Spleen (tissue), 7 donors: ENCODE results near the gene C5AR2.
"Not testable (repeated sequence)": the region's sequence is repeated elsewhere in the genome, so short reads cannot be mapped to it uniquely, and the experiment has no call there.

Experiments used
- CTCF ChIP-seq, 11 experiments: fragments of 200-600 bp in 7 of 11; fragments of 450-650 bp in 4 of 11; sonication (generic) in 4 of 11; IDR thresholded peaks in 8 of 11; conservative IDR thresholded peaks in 3 of 11; 1 replicate in 7 of 11; 2 replicates in 4 of 11; pipeline versions ENCODE4 v1.4.0 to v1.8.0; 2016 to 2021; ENCODE audit warnings: antibody characterized with exemption in 11 of 11, inconsistent platforms in 4 of 11, mild to moderate bottlenecking in 1 of 11
- POLR2A ChIP-seq, 3 donors: fragments of 450-650 bp; IDR thresholded peaks; one replicate each; pipeline ENCODE4 v1.5.1; 2017; ENCODE audit warnings: antibody characterized with exemption in 3 of 3, mild to moderate bottlenecking in 1 of 3
- POLR2AphosphoS5 ChIP-seq, 3 donors: sonication (generic); formaldehyde crosslinking; IDR thresholded peaks; one replicate each; pipeline ENCODE4 v1.5.1; 2017; ENCODE audit warnings: antibody characterized with exemption in 3 of 3
- donor health status: DM: no; HTN: no; CAD: no; lungs with moderate emphysema.
- donor health status: DM: no; HTN: no; CAD: no.
- donor health status: DM: no; HTN: no; CAD: no.

- TF ChIP-seq CTCF (IDR thresholded peaks at IDR 0.05 in 8 of 11, conservative IDR thresholded peaks at IDR 0.05 in 3 of 11); POLR2A (IDR thresholded peaks at IDR 0.05): not testable (repeated sequence)
- peak in 1 of 3 donors; percentile 14 for TF ChIP-seq POLR2AphosphoS5 (IDR thresholded peaks at IDR 0.05)
Measured at GRCh38 chr19:47386582-47386981, 54.6 kb downstream of the C5AR2 start.
